Loucy (cell line): ENCODE results near the gene EGFL7.

Experiments
- EZH2phosphoT487 ChIP-seq: fragments of 200-600 bp; IDR thresholded peaks from 2 replicates; pipeline ENCODE4 v1.6.1; 2018; ENCODE audit warnings: antibody characterized with exemption, mild to moderate bottlenecking, moderate library complexity, borderline replicate concordance
- TF ChIP-seq, protein P1 (sequence below): fragments of 200-600 bp; sonication (generic); conservative IDR thresholded peaks from 2 replicates; pipeline ENCODE4 v1.5.1; 2014; ENCODE audit warnings: mild to moderate bottlenecking, antibody characterized with exemption, low read length

DNA sequence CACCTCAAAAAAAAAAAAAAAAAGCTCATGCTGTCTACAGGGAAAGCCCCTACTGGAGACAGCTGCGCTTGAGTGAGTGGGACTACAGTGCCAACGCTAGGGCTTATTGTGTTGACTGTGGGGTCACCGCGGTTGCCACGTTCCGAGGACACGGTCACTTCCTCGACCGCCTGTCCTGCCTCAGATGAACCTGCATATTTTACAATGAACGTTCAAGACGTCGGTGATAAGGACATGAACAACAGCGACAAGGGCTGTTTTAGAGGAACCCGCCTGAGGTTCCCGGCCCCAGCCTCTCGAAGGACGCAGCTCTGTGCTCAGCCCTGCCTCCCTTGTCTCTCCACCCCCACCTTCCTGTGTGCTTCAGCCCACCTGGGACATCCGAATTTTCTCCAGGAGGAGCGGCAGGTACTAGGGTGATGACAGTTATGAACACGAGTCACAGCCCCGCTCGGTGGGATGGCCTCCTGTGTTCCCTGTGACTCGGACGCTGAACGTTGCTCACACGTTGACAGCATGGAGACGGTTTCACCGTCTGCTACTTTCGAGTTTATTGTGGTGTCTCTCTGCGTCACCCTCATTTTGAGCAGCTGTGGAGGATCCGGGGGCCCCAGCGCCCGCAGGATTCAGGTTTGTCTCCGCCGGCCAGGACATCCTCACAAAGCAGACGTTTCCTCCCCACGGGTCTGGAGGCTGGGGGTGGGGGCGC is 38.4 kb downstream of the EGFL7 start:
- TF ChIP-seq, protein P1, sequence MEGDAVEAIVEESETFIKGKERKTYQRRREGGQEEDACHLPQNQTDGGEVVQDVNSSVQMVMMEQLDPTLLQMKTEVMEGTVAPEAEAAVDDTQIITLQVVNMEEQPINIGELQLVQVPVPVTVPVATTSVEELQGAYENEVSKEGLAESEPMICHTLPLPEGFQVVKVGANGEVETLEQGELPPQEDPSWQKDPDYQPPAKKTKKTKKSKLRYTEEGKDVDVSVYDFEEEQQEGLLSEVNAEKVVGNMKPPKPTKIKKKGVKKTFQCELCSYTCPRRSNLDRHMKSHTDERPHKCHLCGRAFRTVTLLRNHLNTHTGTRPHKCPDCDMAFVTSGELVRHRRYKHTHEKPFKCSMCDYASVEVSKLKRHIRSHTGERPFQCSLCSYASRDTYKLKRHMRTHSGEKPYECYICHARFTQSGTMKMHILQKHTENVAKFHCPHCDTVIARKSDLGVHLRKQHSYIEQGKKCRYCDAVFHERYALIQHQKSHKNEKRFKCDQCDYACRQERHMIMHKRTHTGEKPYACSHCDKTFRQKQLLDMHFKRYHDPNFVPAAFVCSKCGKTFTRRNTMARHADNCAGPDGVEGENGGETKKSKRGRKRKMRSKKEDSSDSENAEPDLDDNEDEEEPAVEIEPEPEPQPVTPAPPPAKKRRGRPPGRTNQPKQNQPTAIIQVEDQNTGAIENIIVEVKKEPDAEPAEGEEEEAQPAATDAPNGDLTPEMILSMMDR: no peak
- no peak for TF ChIP-seq EZH2phosphoT487
